Activated CD8-positive, alpha-beta T cell treated with anti-CD3 and anti-CD28 coated beads, Interleukin-2, amount 10 ng/mL, durations not matched to agents 7 days and 5 days (primary cell): Measurements from ENCODE around the gene S100A8. TPM values are rescaled to one million over a fixed set of nuclear protein-coding genes. Genes with fewer than 3 reads are reported as not detected.
A peak's percentile ranks its signal among the peaks of the same experiment; 100 is the strongest.
"Not testable (repeated sequence)": the region's sequence is repeated elsewhere in the genome, so short reads cannot be mapped to it uniquely, and the experiment has no call there.

Source experiments
- ATAC-seq: fragments of 150-1000 bp; cut with Tn5 transposase; one replicate; pipeline ENCODE4 v1.10.0; 2021; ENCODE audit warnings: moderate library complexity
- CTCF ChIA-PET: fragments of 350-600 bp; sonication (Branson Sonifier 250); formaldehyde crosslinking; loops from one replicate; lab custom pipeline; 2021; ENCODE audit warnings: antibody characterized with exemption; lab: Charles Lee
- POLR2A ChIA-PET: fragments of 350-600 bp; sonication (Branson Sonifier 250); formaldehyde crosslinking; loops from one replicate; lab custom pipeline; 2021; ENCODE audit warnings: antibody characterized with exemption; lab: Charles Lee
- DNase-seq: peaks from one replicate; pipeline ENCODE4 v3.0.0-alpha.2; 2020
- H3K27ac Mint-ChIP-seq: one replicate; pipeline ENCODE4 v1.8.0; 2021; ENCODE audit warnings: mild to moderate bottlenecking, mixed read lengths
- H3K27me3 Mint-ChIP-seq: one replicate; pipeline ENCODE4 v1.8.0; 2021; ENCODE audit warnings: low read depth, mixed read lengths
- H3K36me3 Mint-ChIP-seq: one replicate; pipeline ENCODE4 v1.8.0; 2021; ENCODE audit warnings: low read depth, mixed read lengths
- H3K4me1 Mint-ChIP-seq: one replicate; pipeline ENCODE4 v1.8.0; 2021; ENCODE audit warnings: low read depth, mixed read lengths
- H3K4me3 Mint-ChIP-seq: one replicate; pipeline ENCODE4 v1.8.0; 2021; ENCODE audit warnings: mild to moderate bottlenecking, mixed read lengths
- H3K9me3 Mint-ChIP-seq: one replicate; pipeline ENCODE4 v1.8.0; 2022; ENCODE audit warnings: mixed read lengths; ENCODE audit not compliant: insufficient read depth
- total RNA-seq, 2 experiments: library from RNA; stranded (reverse); gene quantifications; one replicate each; pipeline ENCODE4 v1.2.3, GENCODE V29; 2021

The S100A8 gene
- total RNA-seq, 2 experiments from 2014 or later = not detected

DNA sequence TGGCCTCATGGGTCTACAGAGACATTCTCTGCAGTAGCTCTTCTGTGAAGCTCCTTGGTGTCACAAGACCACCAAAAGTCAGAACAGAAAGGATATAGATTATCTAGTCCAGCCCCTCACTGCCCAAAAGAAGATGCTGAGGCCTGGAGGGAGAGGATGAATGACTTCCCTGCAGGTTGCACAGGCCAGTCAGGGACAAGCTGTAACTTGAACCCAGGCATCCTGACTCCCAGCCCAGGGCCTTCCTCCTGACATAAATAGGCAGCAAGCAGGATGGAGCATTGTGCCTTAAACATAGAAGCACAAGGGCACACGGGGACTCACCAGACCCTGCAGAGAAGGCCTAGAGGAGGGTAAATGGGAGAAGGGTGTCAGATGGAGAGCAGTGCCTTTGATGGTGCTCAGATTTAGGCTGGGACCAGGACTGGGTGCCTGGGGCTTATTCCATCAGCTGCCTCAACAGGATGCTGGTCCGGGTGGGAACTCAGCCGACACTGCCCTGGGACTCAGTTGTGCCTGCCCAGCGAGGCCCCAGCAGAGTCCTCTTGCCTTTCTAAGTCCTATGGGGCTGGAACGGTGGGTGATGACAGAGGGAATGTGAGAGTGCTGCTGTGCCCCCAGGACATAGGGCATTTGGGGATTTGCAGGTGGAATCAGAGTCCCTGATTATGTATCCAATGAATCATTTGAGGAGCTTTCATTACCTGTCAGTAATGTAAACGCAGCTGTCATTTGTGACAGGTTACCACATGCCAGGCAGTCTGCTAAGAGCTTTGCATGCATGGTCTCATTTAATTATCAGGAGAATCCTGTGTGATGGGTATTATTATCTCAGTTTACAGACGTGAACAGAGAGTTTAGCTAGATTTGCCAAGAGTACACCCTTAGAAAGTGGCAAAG is 38.6 kb upstream of the S100A8 start:
- no peak overlapping the region for H3K4me3 Mint-ChIP-seq
- H3K27me3 Mint-ChIP-seq = peaks cover 3% of the 10 kb centered on the region
- ChIA-PET CTCF (no interaction called here), POLR2A (no interaction called here)
- H3K4me1 Mint-ChIP-seq = no peaks in the 10 kb centered on the region
- H3K9me3 Mint-ChIP-seq = no peaks in the 10 kb centered on the region
- DNase-seq (no peak), ATAC-seq (no peak)
- no peaks in the 10 kb centered on the region for H3K36me3 Mint-ChIP-seq
- H3K27ac Mint-ChIP-seq = no peak overlapping the region

DNA sequence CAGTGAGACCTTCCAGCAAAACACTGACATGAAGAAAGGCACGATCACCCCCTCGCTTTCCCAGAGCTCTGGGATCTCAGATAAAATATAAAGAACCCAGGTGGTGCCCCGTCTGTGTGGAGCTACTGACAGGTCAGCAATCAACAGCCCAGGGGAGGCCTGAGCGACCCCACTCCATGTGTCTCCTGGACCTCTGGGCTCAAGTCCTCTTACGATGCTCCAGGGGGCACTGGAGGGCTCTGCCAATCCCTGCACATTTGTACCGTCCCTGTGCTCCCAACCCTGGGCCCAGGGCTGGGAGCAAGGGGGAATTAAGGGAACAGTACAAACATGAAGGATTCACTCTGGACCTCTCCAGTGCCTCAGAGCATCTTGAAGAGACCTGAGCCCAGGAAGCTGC is 37.9 kb upstream of the S100A8 start:
- Mint-ChIP-seq H3K4me3 (no peak overlapping the region), H3K36me3 (no peaks in the 10 kb centered on the region), H3K9me3 (no peaks in the 10 kb centered on the region), H3K4me1 (no peaks in the 10 kb centered on the region), H3K27ac (no peak overlapping the region), H3K27me3 (peaks cover 3% of the 10 kb centered on the region)
- ChIA-PET CTCF (no interaction called here), POLR2A (no interaction called here)
- DNase-seq (no peak), ATAC-seq (no peak)

- ChIA-PET POLR2A (no interaction called here), CTCF (no interaction called here)
- peaks cover 3% of the 10 kb centered on the region for H3K27me3 Mint-ChIP-seq
- H3K4me1 Mint-ChIP-seq = no peaks in the 10 kb centered on the region
- H3K27ac Mint-ChIP-seq = no peak overlapping the region
- ATAC-seq (no peak), DNase-seq (no peak)
- no peak overlapping the region for H3K4me3 Mint-ChIP-seq
- H3K36me3 Mint-ChIP-seq = no peaks in the 10 kb centered on the region
- no peaks in the 10 kb centered on the region for H3K9me3 Mint-ChIP-seq
Measured at GRCh38 chr1:153428073-153428638, 37.3 kb upstream of the S100A8 start.

DNA sequence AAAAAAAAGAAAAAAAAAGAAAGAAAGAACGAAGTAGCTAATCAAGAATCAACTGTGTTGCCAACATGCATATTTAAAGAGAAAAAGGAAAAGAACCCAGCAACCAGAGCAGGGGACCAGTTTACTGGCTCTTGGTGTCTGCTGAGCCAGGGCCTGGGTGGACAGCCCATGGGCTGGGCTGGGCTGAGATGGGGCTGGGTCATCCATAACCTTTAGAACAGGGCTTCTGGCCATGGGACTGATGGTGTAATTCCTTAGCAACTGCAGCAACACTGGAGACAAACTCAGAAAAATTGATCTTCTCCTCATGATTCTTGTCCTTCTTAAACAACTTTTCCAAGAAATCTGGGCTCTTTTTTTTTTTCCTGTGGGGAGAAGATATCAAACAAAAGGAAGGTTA is 35.9 kb upstream of the S100A8 start:
- H3K27ac Mint-ChIP-seq = no peak overlapping the region
- DNase-seq (no peak), ATAC-seq (no peak)
- POLR2A ChIA-PET = no interaction called here
- H3K4me3 Mint-ChIP-seq = no peak overlapping the region
- CTCF ChIA-PET = no interaction called here
- H3K9me3 Mint-ChIP-seq = no peaks in the 10 kb centered on the region
- H3K4me1 Mint-ChIP-seq = no peaks in the 10 kb centered on the region
- H3K36me3 Mint-ChIP-seq = no peaks in the 10 kb centered on the region
- H3K27me3 Mint-ChIP-seq = peaks cover 3% of the 10 kb centered on the region

GRCh38 chr1:153422450-153423068 is 31.7 kb upstream of the S100A8 start:
- no peaks in the 10 kb centered on the region for H3K36me3 Mint-ChIP-seq
- H3K27me3 Mint-ChIP-seq = peaks cover 3% of the 10 kb centered on the region
- ATAC-seq (peak; percentile 47), DNase-seq (peak; percentile 79)
- no peaks in the 10 kb centered on the region for H3K9me3 Mint-ChIP-seq
- no peak overlapping the region for H3K4me3 Mint-ChIP-seq
- no peaks in the 10 kb centered on the region for H3K4me1 Mint-ChIP-seq
- H3K27ac Mint-ChIP-seq = no peak overlapping the region
- POLR2A ChIA-PET = no interaction called here
- CTCF ChIA-PET = interaction anchor here (0.8 to 1.2 kb wide), 2 partner anchors 18 to 70 kb away, joined by 3 to 4 read pairs; no protein-coding TSS in a partner anchor

GRCh38 chr1:153420306-153420705 is 29.4 kb upstream of the S100A8 start:
- no peaks in the 10 kb centered on the region for H3K4me1 Mint-ChIP-seq
- no peaks in the 10 kb centered on the region for H3K36me3 Mint-ChIP-seq
- no peak overlapping the region for H3K4me3 Mint-ChIP-seq
- POLR2A ChIA-PET = no interaction called here
- CTCF ChIA-PET = no interaction called here
- DNase-seq (no peak), ATAC-seq (no peak)
- H3K27me3 Mint-ChIP-seq = peaks cover 3% of the 10 kb centered on the region
- no peaks in the 10 kb centered on the region for H3K9me3 Mint-ChIP-seq
- no peak overlapping the region for H3K27ac Mint-ChIP-seq

- H3K27me3 Mint-ChIP-seq, POLR2A ChIA-PET, H3K27ac Mint-ChIP-seq, DNase-seq, H3K9me3 Mint-ChIP-seq, CTCF ChIA-PET, H3K36me3 Mint-ChIP-seq, H3K4me1 Mint-ChIP-seq, H3K4me3 Mint-ChIP-seq, ATAC-seq: not testable (repeated sequence)
Measured at GRCh38 chr1:153419436-153419793, 28.5 kb upstream of the S100A8 start.

GRCh38 chr1:153418758-153419435 is 28.0 kb upstream of the S100A8 start:
- H3K9me3 Mint-ChIP-seq, POLR2A ChIA-PET, H3K4me3 Mint-ChIP-seq, H3K36me3 Mint-ChIP-seq, CTCF ChIA-PET, H3K27me3 Mint-ChIP-seq, ATAC-seq, DNase-seq, H3K27ac Mint-ChIP-seq, H3K4me1 Mint-ChIP-seq: not testable (repeated sequence)

DNA sequence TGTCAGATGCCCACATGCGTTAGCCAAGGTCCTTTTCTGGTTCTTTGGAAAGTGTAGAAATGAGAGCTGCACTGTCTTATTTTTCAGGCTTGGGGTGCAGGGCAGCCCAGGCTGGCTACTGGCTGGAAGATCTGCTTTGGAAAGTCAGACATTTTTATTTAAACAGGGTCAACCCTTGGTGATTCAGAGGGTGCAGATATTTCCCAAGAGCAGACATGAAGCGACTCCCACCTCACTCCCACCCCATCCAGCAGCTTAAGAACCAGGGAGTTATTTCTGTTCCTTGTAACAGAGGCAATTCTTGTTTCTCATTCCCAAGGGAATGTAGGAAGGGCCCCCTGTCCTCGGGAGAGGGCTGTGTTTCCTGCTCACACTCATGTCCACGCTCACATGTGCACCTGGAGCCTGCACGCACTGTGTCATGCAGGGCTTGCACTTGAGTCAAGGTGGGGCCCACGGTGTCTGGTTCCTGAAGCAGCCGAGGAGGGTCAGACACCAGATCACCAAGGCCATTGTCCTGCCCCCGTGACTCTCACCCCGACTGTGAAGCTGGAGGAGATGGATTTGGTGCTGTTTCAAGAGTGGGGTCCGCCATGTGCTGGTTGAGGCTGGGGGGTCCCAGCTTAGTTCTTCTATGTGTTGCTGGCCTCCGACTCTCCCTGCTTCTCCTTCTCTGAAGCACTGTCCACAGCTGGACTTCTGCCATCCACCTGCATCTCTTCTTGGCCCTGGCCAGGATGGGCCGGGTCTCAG is 26.4 kb upstream of the S100A8 start:
- H3K27ac Mint-ChIP-seq = no peak overlapping the region
- no peaks in the 10 kb centered on the region for H3K36me3 Mint-ChIP-seq
- H3K4me3 Mint-ChIP-seq = no peak overlapping the region
- H3K4me1 Mint-ChIP-seq = no peaks in the 10 kb centered on the region
- POLR2A ChIA-PET = no interaction called here
- H3K9me3 Mint-ChIP-seq = no peaks in the 10 kb centered on the region
- CTCF ChIA-PET = no interaction called here
- DNase-seq (no peak), ATAC-seq (no peak)
- no peaks in the 10 kb centered on the region for H3K27me3 Mint-ChIP-seq

GRCh38 chr1:153415850-153416570 is 25.1 kb upstream of the S100A8 start, which contains the start of gene S100A7A:
TSS of gene S100A7A (plus strand) at chr1:153416520. CDS start at chr1:153418083, 1,563 bp downstream.
- ATAC-seq = no peak
- POLR2A ChIA-PET = no interaction called here
- Mint-ChIP-seq H3K4me1 (no peaks in the 10 kb centered on the region), H3K27me3 (no peaks in the 10 kb centered on the region), H3K4me3 (no peak within 1 kb of the TSS), H3K36me3 (no peaks in the 10 kb centered on the region), H3K9me3 (no peaks in the 10 kb centered on the region), H3K27ac (no peak within 1 kb of the TSS)
- DNase-seq = no peak
- CTCF ChIA-PET = no interaction called here

DNA sequence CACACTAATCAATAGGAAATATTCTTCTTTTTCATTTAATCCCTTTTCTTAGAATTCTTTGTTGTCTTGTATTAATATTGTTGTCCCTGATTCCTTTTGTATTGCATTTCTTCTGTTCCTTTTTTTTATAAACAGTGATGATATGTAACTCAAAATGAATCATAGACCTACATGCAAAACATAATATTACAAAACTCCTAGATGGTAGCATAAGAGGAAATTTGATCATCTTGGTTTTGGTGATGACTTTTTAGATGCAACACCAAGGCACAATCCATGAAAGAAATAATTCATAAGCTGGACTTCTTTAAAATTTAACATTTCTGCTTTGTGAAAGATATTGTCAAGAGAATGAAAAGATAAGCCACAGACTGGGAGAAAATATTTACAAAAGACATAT is 23.1 kb upstream of the S100A8 start:
- peaks cover 10% of the 10 kb centered on the region for H3K27me3 Mint-ChIP-seq
- H3K27ac Mint-ChIP-seq, ATAC-seq, POLR2A ChIA-PET, H3K4me1 Mint-ChIP-seq, DNase-seq, H3K4me3 Mint-ChIP-seq, H3K36me3 Mint-ChIP-seq, CTCF ChIA-PET, H3K9me3 Mint-ChIP-seq: not testable (repeated sequence)
